PC-3 (cell line): ENCODE results near the gene C1orf210. TPM values are rescaled to one million over a fixed set of nuclear protein-coding genes. Genes with fewer than 3 reads are reported as not detected.

ENCODE experiments used
- ATAC-seq: fragments of 200-7000 bp; cut with Tn5 transposase; 2 replicates; pipeline ENCODE4 v1.9.1; 2020; ENCODE audit warnings: mild to moderate bottlenecking, moderate library complexity
- BruUV-seq: library from RNA; stranded (reverse); fragments of 400-500 nt; replicated peaks from 2 replicates; lab custom pipeline; 2021; lab: Mats Ljungman, UMichigan
- CTCF ChIA-PET: fragments of 300-600 bp; sonication (Branson Sonifier 250); formaldehyde crosslinking; loops from one replicate; lab custom pipeline; 2022; ENCODE audit warnings: antibody characterized with exemption; lab: Charles Lee
- POLR2A ChIA-PET: fragments of 300-600 bp; sonication (Branson Sonifier 250); formaldehyde crosslinking; loops from one replicate; lab custom pipeline; 2022; ENCODE audit warnings: antibody characterized with exemption; ENCODE audit not compliant: unreplicated experiment; lab: Charles Lee
- DNase-seq: peaks from one replicate; pipeline ENCODE4 v3.0.0-alpha.2; 2015
- H2AFZ ChIP-seq: fragments of 300-600 bp; sonication (generic); 2 replicates; pipeline ENCODE4 v1.6.0; 2016; ENCODE audit warnings: antibody characterized with exemption, low read length
- H3F3A ChIP-seq: fragments of 300-600 bp; sonication (generic); one replicate; pipeline ENCODE4 v1.6.0; 2017; ENCODE audit warnings: antibody characterized with exemption, low read length, control low read depth, mild to moderate bottlenecking; ENCODE audit not compliant: unreplicated experiment
- H3K27ac ChIP-seq: fragments of 300-600 bp; sonication (generic); 2 replicates; pipeline ENCODE4 v1.5.1; 2016; ENCODE audit warnings: mild to moderate bottlenecking, low read length
- H3K27me3 ChIP-seq: fragments of 300-600 bp; sonication (generic); 2 replicates; pipeline ENCODE4 v1.6.1; 2016; ENCODE audit warnings: low read length, mixed read lengths
- H3K36me3 ChIP-seq: fragments of 300-600 bp; sonication (generic); 2 replicates; pipeline ENCODE4 v1.6.1; 2016; ENCODE audit warnings: low read depth, mixed run types, low read length, mixed read lengths
- H3K4me1 ChIP-seq: fragments of 300-600 bp; sonication (generic); 2 replicates; pipeline ENCODE4 v1.5.1; 2016; ENCODE audit warnings: low read length; ENCODE audit not compliant: insufficient read depth
- H3K4me2 ChIP-seq: fragments of 300-600 bp; sonication (generic); 2 replicates; pipeline ENCODE4 v1.6.0; 2016; ENCODE audit warnings: low read length
- H3K4me3 ChIP-seq: fragments of 300-600 bp; sonication (generic); 2 replicates; pipeline ENCODE4 v1.5.1; 2016; ENCODE audit warnings: mild to moderate bottlenecking, low read length, mixed read lengths
- H3K79me2 ChIP-seq: fragments of 300-600 bp; sonication (generic); 2 replicates; pipeline ENCODE4 v1.6.1; 2017; ENCODE audit warnings: low read length, mixed read lengths
- H3K9ac ChIP-seq: fragments of 300-600 bp; sonication (generic); 2 replicates; pipeline ENCODE4 v1.6.0; 2016; ENCODE audit warnings: mild to moderate bottlenecking, low read length
- H3K9me2 ChIP-seq: fragments of 300-600 bp; sonication (generic); replicated peaks from 2 replicates; pipeline ENCODE4 v1.6.1; 2016; ENCODE audit warnings: mixed run types, low read length, mixed read lengths
- H3K9me3 ChIP-seq: fragments of 300-600 bp; sonication (generic); 2 replicates; pipeline ENCODE4 v1.6.1; 2016; ENCODE audit warnings: low read length, mixed read lengths
- H4K20me1 ChIP-seq: fragments of 300-600 bp; sonication (generic); 2 replicates; pipeline ENCODE4 v1.6.1; 2016; ENCODE audit warnings: low read length, mixed read lengths
- CTCF ChIP-seq: fragments of 300-600 bp; sonication (generic); conservative IDR thresholded peaks from 2 replicates; pipeline ENCODE4 v1.5.1; 2017; ENCODE audit warnings: antibody characterized with exemption, low read depth, mild to moderate bottlenecking, low read length
- EZH2 ChIP-seq: fragments of 300-600 bp; sonication (generic); IDR thresholded peaks from one replicate; pipeline ENCODE4 v1.6.1; 2017; ENCODE audit warnings: antibody characterized with exemption, mild to moderate bottlenecking, low read length; ENCODE audit not compliant: unreplicated experiment
- EZH2phosphoT487 ChIP-seq: fragments of 300-600 bp; sonication (generic); IDR thresholded peaks from 2 replicates; pipeline ENCODE4 v1.6.1; 2018; ENCODE audit warnings: mild to moderate bottlenecking, antibody characterized with exemption, low read length, borderline replicate concordance
- intact Hi-C: fragments of 100-400 bp; cut with micrococcal nuclease; formaldehyde crosslinking; loops from 2 replicates; pipeline ENCODE4 v1.9.0; 2023
- total RNA-seq: library from RNA; depleted of rRNA; stranded (reverse); fragments of >200 nt; gene quantifications from 2 replicates; pipeline ENCODE4 v1.2.3, GENCODE V29; 2014

Gene C1orf210
- total RNA-seq, 1 experiment from 2014 or later: 17.8 TPM

GRCh38 chr1:43250351-43250761, 35.0 kb downstream of the C1orf210 start:
- ATAC-seq (no peak), DNase-seq (no peak)
- H3K27me3 ChIP-seq: no peaks in the 10 kb centered on the region
- H3K36me3 ChIP-seq: no peaks in the 10 kb centered on the region
- POLR2A ChIA-PET: no interaction called here
- H3F3A ChIP-seq: no peaks in the 10 kb centered on the region
- H3K4me3 ChIP-seq: no peak overlapping the region
- no peak overlapping the region for H3K4me2 ChIP-seq
- no peaks in the 10 kb centered on the region for H3K4me1 ChIP-seq
- H3K79me2 ChIP-seq: no peaks in the 10 kb centered on the region
- no TSS peak for BruUV-seq
- CTCF ChIA-PET: no interaction called here
- intact Hi-C loops: no loop called here
- no peak overlapping the region for H3K27ac ChIP-seq
- no peaks in the 10 kb centered on the region for H3K9me2 ChIP-seq
- H3K9me3 ChIP-seq: peaks cover 28% of the 10 kb centered on the region
- no peaks in the 10 kb centered on the region for H4K20me1 ChIP-seq
- H2AFZ ChIP-seq: no peak overlapping the region
- H3K9ac ChIP-seq: no peak overlapping the region
- TF ChIP-seq CTCF (no peak), EZH2phosphoT487 (no peak), EZH2 (no peak)

GRCh38 chr1:43247256-43247921, 38.0 kb downstream of the C1orf210 start:
- CTCF ChIA-PET: no interaction called here

More at GRCh38 chr1:43247256-43247921, 38.0 kb downstream of the C1orf210 start:
- no peak for DNase-seq
- intact Hi-C loops: no loop called here
- no peaks in the 10 kb centered on the region for H3K79me2 ChIP-seq
- H3K27me3 ChIP-seq: no peaks in the 10 kb centered on the region
- no peaks in the 10 kb centered on the region for H3K4me1 ChIP-seq
- no peak overlapping the region for H3K4me3 ChIP-seq
- no peaks in the 10 kb centered on the region for H4K20me1 ChIP-seq
- H3K36me3 ChIP-seq: no peaks in the 10 kb centered on the region
- POLR2A ChIA-PET: no interaction called here
- no TSS peak for BruUV-seq
- H3K27ac ChIP-seq: no peak overlapping the region
- no peak for ATAC-seq
- H2AFZ ChIP-seq: no peak overlapping the region
- peaks cover 28% of the 10 kb centered on the region for H3K9me3 ChIP-seq
- no peak overlapping the region for H3K9ac ChIP-seq
- TF ChIP-seq CTCF (no peak), EZH2phosphoT487 (no peak), EZH2 (no peak)
- H3K4me2 ChIP-seq: no peak overlapping the region
- H3F3A ChIP-seq: no peaks in the 10 kb centered on the region
- H3K9me2 ChIP-seq: no peaks in the 10 kb centered on the region
